Measurements from ENCODE around the gene CTU2. TPM values are rescaled to one million over a fixed set of nuclear protein-coding genes. Genes with fewer than 3 reads are reported as not detected.
A peak's percentile ranks its signal among the peaks of the same experiment; 100 is the strongest.

CTU2 gene
- total and polyA plus RNA-seq, 9 of the 15 experiments (the other 6 are each of a cell fraction or from before 2014, with no cell fraction given): 1.3 to 105 (median 23.2) TPM

GRCh38 chr16:88686439-88687253, 19.7 kb upstream of the CTU2 start, which contains the start of gene SNAI3 (continued):
- TF ChIP-seq ZBTB49 (CRISPR knock-in tag; IDR thresholded peaks at IDR 0.05; ENCODE audit: borderline replicate concordance) (no peak), RBM25 (IDR thresholded peaks at IDR 0.05; ENCODE audit: low read depth, low read length, severe bottlenecking) (no peak), ZBTB17 (CRISPR knock-in tag; IDR thresholded peaks at IDR 0.05) (no peak), SPI1 (IDR thresholded peaks at IDR 0.05; ENCODE audit: borderline replicate concordance, low read depth, low read length) (0 out of 2 replicates have a peak, but pooled peaks have one; percentile 11), BCL6 (CRISPR knock-in tag; IDR thresholded peaks at IDR 0.05) (no peak), ZNF175 (CRISPR knock-in tag; IDR thresholded peaks at IDR 0.05; ENCODE audit: low read depth) (no peak), NELFE (IDR thresholded peaks at IDR 0.05; ENCODE audit: insufficient read depth, insufficient read length) (no peak), CGGBP1 (CRISPR knock-in tag; IDR thresholded peaks at IDR 0.05) (no peak), MTF1 (CRISPR knock-in tag; IDR thresholded peaks at IDR 0.05; ENCODE audit: borderline replicate concordance) (no peak), PHB2 (IDR thresholded peaks at IDR 0.05; ENCODE audit: low read depth) (no peak), TGIF2 (CRISPR knock-in tag; IDR thresholded peaks at IDR 0.05) (no peak), SIRT6 (IDR thresholded peaks at IDR 0.05; ENCODE audit: low read depth, low read length) (no peak), MCM5 (IDR thresholded peaks at IDR 0.05; ENCODE audit: low read depth) (no peak)
- TF ChIP-seq, protein P1, sequence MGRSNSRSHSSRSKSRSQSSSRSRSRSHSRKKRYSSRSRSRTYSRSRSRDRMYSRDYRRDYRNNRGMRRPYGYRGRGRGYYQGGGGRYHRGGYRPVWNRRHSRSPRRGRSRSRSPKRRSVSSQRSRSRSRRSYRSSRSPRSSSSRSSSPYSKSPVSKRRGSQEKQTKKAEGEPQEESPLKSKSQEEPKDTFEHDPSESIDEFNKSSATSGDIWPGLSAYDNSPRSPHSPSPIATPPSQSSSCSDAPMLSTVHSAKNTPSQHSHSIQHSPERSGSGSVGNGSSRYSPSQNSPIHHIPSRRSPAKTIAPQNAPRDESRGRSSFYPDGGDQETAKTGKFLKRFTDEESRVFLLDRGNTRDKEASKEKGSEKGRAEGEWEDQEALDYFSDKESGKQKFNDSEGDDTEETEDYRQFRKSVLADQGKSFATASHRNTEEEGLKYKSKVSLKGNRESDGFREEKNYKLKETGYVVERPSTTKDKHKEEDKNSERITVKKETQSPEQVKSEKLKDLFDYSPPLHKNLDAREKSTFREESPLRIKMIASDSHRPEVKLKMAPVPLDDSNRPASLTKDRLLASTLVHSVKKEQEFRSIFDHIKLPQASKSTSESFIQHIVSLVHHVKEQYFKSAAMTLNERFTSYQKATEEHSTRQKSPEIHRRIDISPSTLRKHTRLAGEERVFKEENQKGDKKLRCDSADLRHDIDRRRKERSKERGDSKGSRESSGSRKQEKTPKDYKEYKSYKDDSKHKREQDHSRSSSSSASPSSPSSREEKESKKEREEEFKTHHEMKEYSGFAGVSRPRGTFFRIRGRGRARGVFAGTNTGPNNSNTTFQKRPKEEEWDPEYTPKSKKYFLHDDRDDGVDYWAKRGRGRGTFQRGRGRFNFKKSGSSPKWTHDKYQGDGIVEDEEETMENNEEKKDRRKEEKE (IDR thresholded peaks at IDR 0.05; ENCODE audit: borderline replicate concordance in 1 of 2, control insufficient read depth in 1 of 2, low read depth in 2 of 2, low read length in 1 of 2): peak in 1 of 2 experiments; percentile 76; a peak in 1 of 4 replicates
- TF ChIP-seq, protein P2, sequence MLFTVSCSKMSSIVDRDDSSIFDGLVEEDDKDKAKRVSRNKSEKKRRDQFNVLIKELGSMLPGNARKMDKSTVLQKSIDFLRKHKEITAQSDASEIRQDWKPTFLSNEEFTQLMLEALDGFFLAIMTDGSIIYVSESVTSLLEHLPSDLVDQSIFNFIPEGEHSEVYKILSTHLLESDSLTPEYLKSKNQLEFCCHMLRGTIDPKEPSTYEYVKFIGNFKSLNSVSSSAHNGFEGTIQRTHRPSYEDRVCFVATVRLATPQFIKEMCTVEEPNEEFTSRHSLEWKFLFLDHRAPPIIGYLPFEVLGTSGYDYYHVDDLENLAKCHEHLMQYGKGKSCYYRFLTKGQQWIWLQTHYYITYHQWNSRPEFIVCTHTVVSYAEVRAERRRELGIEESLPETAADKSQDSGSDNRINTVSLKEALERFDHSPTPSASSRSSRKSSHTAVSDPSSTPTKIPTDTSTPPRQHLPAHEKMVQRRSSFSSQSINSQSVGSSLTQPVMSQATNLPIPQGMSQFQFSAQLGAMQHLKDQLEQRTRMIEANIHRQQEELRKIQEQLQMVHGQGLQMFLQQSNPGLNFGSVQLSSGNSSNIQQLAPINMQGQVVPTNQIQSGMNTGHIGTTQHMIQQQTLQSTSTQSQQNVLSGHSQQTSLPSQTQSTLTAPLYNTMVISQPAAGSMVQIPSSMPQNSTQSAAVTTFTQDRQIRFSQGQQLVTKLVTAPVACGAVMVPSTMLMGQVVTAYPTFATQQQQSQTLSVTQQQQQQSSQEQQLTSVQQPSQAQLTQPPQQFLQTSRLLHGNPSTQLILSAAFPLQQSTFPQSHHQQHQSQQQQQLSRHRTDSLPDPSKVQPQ (CRISPR knock-in tag; IDR thresholded peaks at IDR 0.05; ENCODE audit: borderline replicate concordance): no peak
- TF ChIP-seq, protein P3, sequence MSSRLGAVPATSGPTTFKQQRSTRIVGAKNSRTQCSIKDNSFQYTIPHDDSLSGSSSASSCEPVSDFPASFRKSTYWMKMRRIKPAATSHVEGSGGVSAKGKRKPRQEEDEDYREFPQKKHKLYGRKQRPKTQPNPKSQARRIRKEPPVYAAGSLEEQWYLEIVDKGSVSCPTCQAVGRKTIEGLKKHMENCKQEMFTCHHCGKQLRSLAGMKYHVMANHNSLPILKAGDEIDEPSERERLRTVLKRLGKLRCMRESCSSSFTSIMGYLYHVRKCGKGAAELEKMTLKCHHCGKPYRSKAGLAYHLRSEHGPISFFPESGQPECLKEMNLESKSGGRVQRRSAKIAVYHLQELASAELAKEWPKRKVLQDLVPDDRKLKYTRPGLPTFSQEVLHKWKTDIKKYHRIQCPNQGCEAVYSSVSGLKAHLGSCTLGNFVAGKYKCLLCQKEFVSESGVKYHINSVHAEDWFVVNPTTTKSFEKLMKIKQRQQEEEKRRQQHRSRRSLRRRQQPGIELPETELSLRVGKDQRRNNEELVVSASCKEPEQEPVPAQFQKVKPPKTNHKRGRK (tag; IDR thresholded peaks at IDR 0.05): no peak
